GM12878 (cell line): ENCODE results near the gene WASF2. TPM values are rescaled to one million over a fixed set of nuclear protein-coding genes. Genes with fewer than 3 reads are reported as not detected.

Experiments used
- BACH1 ChIP-seq: fragments of 450-650 bp; IDR thresholded peaks from 2 replicates; pipeline ENCODE4 v1.6.1; 2017; ENCODE audit warnings: mild to moderate bottlenecking, borderline replicate concordance
- BCLAF1 ChIP-seq: fragments of 450-650 bp; IDR thresholded peaks from 2 replicates; pipeline ENCODE4 v1.6.1; 2017; ENCODE audit warnings: antibody characterized with exemption, mild to moderate bottlenecking, moderate library complexity
- BHLHE40 ChIP-seq, 2 experiments: fragments of 450-650 bp in 1 of 2; IDR thresholded peaks; 2 replicates each; pipeline ENCODE4 v1.6.1; 2011 to 2017; ENCODE audit warnings: low read depth in 2 of 2, borderline replicate concordance in 1 of 2, improper control_type of control experiment in 1 of 2, low read length in 1 of 2, mild to moderate bottlenecking in 1 of 2
- CBX3 ChIP-seq: fragments of 200-600 bp; sonication (generic); IDR thresholded peaks from 2 replicates; pipeline ENCODE4 v1.6.1; 2016; ENCODE audit warnings: low read depth, borderline replicate concordance
- CBX5 ChIP-seq: sonication (generic); IDR thresholded peaks from 2 replicates; pipeline ENCODE4 v1.6.1; 2016; ENCODE audit warnings: low read depth, moderate library complexity, mild to moderate bottlenecking, inconsistent platforms
- CEBPB ChIP-seq, 2 experiments: fragments of 150-350 bp in 1 of 2; IDR thresholded peaks; 2 replicates each; pipeline ENCODE4 v1.6.1; 2012 to 2014; ENCODE audit warnings: low read depth in 2 of 2, low read length in 2 of 2, borderline replicate concordance in 1 of 2, inconsistent platforms in 1 of 2
- ETV6 ChIP-seq, 2 experiments: fragments of 450-650 bp in 1 of 2; IDR thresholded peaks in 1 of 2; conservative IDR thresholded peaks in 1 of 2; 2 replicates each; pipeline ENCODE4 v1.6.1; 2014; ENCODE audit warnings: antibody characterized with exemption in 1 of 2, borderline replicate concordance in 1 of 2, low read depth in 1 of 2, mild to moderate bottlenecking in 1 of 2, moderate library complexity in 1 of 2
- HDGF ChIP-seq: fragments of 450-650 bp; IDR thresholded peaks from 2 replicates; pipeline ENCODE4 v1.6.1; 2016; ENCODE audit warnings: antibody characterized with exemption
- JUNB ChIP-seq: IDR thresholded peaks from 2 replicates; pipeline ENCODE4 v1.6.1; 2016; ENCODE audit warnings: antibody characterized with exemption, mild to moderate bottlenecking
- POU2F2 ChIP-seq: IDR thresholded peaks from 3 replicates; pipeline ENCODE4 v1.6.1; 2011; ENCODE audit warnings: low read depth, mild to moderate bottlenecking, low read length, borderline replicate concordance
- RCOR1 ChIP-seq: conservative IDR thresholded peaks from 2 replicates; pipeline ENCODE4 v1.6.1; 2012; ENCODE audit warnings: low read depth, low read length, improper control_type of control experiment
- RELA ChIP-seq: fragments of 450-650 bp; IDR thresholded peaks from 2 replicates; pipeline ENCODE4 v1.8.0; 2014; ENCODE audit warnings: borderline replicate concordance; ENCODE audit not compliant: partially characterized antibody
- RFX5 ChIP-seq: IDR thresholded peaks from 2 replicates; pipeline ENCODE4 v1.6.1; 2011; ENCODE audit warnings: low read depth, low read length, improper control_type of control experiment
- SIX5 ChIP-seq: IDR thresholded peaks from 2 replicates; pipeline ENCODE4 v1.6.1; 2011; ENCODE audit warnings: mild to moderate bottlenecking, low read depth, low read length, moderate library complexity; ENCODE audit not compliant: severe bottlenecking
- SMC3 ChIP-seq: IDR thresholded peaks from 2 replicates; pipeline ENCODE4 v1.6.1; 2011; ENCODE audit warnings: low read length, improper control_type of control experiment, borderline replicate concordance
- SP1 ChIP-seq: IDR thresholded peaks from one replicate; pipeline ENCODE4 v1.6.1; 2011; ENCODE audit warnings: low read depth, low read length
- STAT1 ChIP-seq: fragments of 450-650 bp; conservative IDR thresholded peaks from 2 replicates; pipeline ENCODE4 v1.6.1; 2014; ENCODE audit warnings: antibody characterized with exemption, mild to moderate bottlenecking
- ZBTB40 ChIP-seq: fragments of 450-650 bp; IDR thresholded peaks from 2 replicates; pipeline ENCODE4 v1.6.1; 2016; ENCODE audit warnings: mild to moderate bottlenecking, moderate library complexity, borderline replicate concordance
- polyA plus RNA-seq, 11 experiments: library from polyadenylated mRNA; depleted of rRNA in 4 of 11; unstranded in 6 of 11; stranded (reverse) in 5 of 11; fragments of >200 nt; fragmentation: Nextera tagmentation in 4 of 11; fragmentation: Illumina TruSeq in 1 of 11; extraction: Ambion mirVana in 4 of 11; extraction: Trizol in 1 of 11; gene quantifications; 1 replicate in 1 of 11; 2 replicates in 10 of 11; pipeline versions ENCODE4 v1.2.1 to v1.2.3, GENCODE V29; 2011 to 2016; ENCODE audit warnings: inconsistent platforms in 2 of 11, missing spikeins in 2 of 11, low read depth in 1 of 11
- total RNA-seq, 4 experiments: library from RNA; depleted of rRNA in 3 of 4; stranded (reverse); fragments of >200 nt in 3 of 4; fragmentation: Illumina TruSeq in 1 of 4; extraction: Trizol in 1 of 4; gene quantifications; 2 replicates each; pipeline versions ENCODE4 v1.2.1 to v1.2.3, GENCODE V29; 2013 to 2021
- TF ChIP-seq, protein P1 (sequence below): fragments of 450-650 bp; formaldehyde crosslinking; IDR thresholded peaks from 2 replicates; pipeline ENCODE4 v1.4.0; 2022; ENCODE audit warnings: mild to moderate bottlenecking, moderate library complexity

WASF2 gene
- total and polyA plus RNA-seq, 10 of the 15 experiments (the other 5 are each of a cell fraction or from before 2014, with no cell fraction given): 7.0 to 111 (median 37.1) TPM

- no peak for TF ChIP-seq RFX5
- TF ChIP-seq SP1: no peak
- TF ChIP-seq STAT1: no peak
- no peak for TF ChIP-seq BHLHE40 (IDR thresholded peaks at IDR 0.05; ENCODE audit: borderline replicate concordance in 1 of 2, low read depth in 2 of 2, low read length in 1 of 2)
- no peak for TF ChIP-seq RELA
- no peak for TF ChIP-seq BACH1
- TF ChIP-seq RCOR1: no peak
- peak; percentile 38; the same call in 1 of the 2 replicates for TF ChIP-seq HDGF
- TF ChIP-seq SMC3: peak; percentile 98
- TF ChIP-seq SIX5: no peak
- TF ChIP-seq CBX5: no peak
- no peak for TF ChIP-seq ZBTB40
- TF ChIP-seq BCLAF1: no peak
- TF ChIP-seq CBX3: no peak
- TF ChIP-seq POU2F2: no peak
- TF ChIP-seq ETV6 (conservative IDR thresholded peaks at IDR 0.05 in 1 of 2, IDR thresholded peaks at IDR 0.05 in 1 of 2; ENCODE audit: borderline replicate concordance in 1 of 2, low read depth in 1 of 2): no peak
- no peak for TF ChIP-seq CEBPB (IDR thresholded peaks at IDR 0.05; ENCODE audit: borderline replicate concordance in 1 of 2, low read depth in 2 of 2, low read length in 2 of 2)
- TF ChIP-seq JUNB: no peak
- TF ChIP-seq, protein P1, sequence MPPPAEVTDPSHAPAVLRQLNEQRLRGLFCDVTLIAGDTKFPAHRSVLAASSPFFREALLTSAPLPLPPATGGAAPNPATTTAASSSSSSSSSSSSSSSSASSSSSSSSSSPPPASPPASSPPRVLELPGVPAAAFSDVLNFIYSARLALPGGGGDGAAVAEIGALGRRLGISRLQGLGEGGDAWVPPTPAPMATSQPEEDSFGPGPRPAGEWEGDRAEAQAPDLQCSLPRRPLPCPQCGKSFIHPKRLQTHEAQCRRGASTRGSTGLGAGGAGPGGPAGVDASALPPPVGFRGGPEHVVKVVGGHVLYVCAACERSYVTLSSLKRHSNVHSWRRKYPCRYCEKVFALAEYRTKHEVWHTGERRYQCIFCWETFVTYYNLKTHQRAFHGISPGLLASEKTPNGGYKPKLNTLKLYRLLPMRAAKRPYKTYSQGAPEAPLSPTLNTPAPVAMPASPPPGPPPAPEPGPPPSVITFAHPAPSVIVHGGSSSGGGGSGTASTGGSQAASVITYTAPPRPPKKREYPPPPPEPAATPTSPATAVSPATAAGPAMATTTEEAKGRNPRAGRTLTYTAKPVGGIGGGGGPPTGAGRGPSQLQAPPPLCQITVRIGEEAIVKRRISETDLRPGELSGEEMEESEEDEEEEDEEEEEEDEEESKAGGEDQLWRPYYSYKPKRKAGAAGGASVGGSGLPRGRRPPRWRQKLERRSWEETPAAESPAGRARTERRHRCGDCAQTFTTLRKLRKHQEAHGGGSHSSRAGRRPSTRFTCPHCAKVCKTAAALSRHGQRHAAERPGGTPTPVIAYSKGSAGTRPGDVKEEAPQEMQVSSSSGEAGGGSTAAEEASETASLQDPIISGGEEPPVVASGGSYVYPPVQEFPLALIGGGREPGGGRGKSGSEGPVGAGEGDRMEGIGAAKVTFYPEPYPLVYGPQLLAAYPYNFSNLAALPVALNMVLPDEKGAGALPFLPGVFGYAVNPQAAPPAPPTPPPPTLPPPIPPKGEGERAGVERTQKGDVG (CRISPR knock-in tag): no peak
Measured at GRCh38 chr1:27388337-27389005, 101.5 kb downstream of the WASF2 start (continued).
